GM10847 (cell line): Measurements from ENCODE around the gene SLC37A1.
A peak's percentile ranks its signal among the peaks of the same experiment; 100 is the strongest.

ENCODE experiments used
- POLR2A ChIP-seq: IDR thresholded peaks from 2 replicates; pipeline ENCODE4 v1.6.1; 2011; ENCODE audit not compliant: insufficient read length; ENCODE audit errors: extremely low read depth

Gene SLC37A1

DNA sequence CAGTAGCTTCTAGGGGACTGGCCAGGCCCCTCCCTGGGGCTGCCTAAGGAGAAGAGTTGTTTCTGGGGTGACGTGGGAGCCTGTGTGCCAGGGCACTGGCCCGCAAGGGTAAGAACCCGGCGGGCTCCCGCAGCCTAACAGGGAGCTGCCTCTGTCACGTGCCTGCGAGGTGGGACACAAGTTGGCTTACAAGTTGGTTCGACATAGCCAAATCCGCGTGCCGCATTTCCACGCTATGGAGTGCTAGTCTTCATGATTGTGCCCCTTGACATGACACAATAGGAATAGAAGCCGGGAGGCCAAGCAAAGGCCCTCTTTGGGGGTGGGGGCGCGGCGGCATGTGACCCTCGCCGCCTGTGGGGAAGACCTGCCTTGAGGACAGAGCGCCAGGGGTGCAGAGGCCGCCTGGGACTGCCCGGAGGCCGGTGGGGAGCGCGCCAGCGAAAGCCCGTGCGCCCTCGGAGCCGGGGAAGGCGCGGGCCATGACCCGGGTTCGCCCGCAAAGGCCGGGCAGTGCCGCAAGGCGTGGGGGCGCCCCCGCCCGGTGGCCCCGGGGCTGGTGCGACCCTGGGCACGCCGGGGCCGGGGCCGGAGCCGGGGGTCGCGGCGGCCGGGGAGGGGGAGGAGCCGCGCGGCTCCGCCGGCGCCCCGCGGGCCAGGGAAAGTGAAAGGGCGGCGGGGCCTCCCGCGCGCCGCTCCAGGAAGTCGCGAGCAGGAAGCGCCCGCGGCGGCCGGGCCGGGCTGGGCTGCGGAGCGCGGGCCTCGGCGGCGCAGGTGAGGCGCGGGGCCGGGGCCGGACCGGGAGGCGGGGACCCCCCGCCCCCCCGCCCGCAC is at the start of gene SLC37A1:
Gene SLC37A1 (plus strand): TSS at position 702 of the 834 bp plus-strand sequence. CDS start 4,603 bp downstream, outside the sequence.
- TF ChIP-seq POLR2A: peak; percentile 32

- TF ChIP-seq POLR2A: no peak
Observed at GRCh38 chr21:42463861-42464515, 49.7 kb upstream of the SLC37A1 start.

DNA sequence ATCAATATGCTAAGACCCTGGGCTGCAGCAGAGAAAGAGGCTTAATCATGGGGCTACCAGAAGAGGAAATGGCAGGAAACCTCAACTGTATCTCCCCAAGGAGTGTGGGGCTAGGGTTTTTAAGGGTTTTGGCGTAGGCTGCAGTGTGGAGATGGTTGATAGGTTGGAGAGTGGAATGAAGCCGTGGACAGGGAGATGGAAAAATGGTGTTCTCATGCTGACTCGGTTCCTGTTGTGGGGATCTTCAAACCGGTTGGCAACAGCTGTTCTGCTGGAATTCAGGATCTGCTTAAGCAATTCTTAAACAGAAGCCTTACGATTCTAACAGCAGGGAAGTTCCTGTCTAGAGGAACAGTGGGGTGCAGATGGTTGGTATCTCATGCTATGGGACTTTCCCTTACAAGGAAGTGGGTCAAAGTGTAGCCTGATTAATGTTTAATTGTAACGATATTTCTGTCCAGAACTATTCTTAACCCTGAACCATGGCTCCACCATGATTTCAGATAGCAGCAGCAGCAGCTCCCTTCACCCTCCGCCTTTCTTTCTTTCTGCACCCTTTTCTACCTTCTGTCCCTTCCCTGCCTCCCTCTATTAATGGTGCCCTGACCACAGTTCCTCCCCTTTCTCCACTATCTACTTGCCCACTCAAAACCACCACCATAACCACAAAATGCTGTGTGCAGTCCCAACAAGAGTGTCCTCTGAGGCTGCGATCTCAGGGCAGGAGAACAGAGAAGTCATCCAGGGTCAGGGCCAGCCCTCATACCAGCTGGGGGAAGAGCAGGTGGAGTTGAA is 48.4 kb upstream of the SLC37A1 start:
- TF ChIP-seq POLR2A: no peak

- TF ChIP-seq POLR2A: no peak
Observed at GRCh38 chr21:42465803-42466127, 47.9 kb upstream of the SLC37A1 start.

GRCh38 chr21:42466700-42467099 is 47.0 kb upstream of the SLC37A1 start:
- no peak for TF ChIP-seq POLR2A

- no peak for TF ChIP-seq POLR2A
Observed at GRCh38 chr21:42467140-42467983, 46.3 kb upstream of the SLC37A1 start.

- TF ChIP-seq POLR2A: no peak
Observed at GRCh38 chr21:42468491-42469131, 45.0 kb upstream of the SLC37A1 start.

DNA sequence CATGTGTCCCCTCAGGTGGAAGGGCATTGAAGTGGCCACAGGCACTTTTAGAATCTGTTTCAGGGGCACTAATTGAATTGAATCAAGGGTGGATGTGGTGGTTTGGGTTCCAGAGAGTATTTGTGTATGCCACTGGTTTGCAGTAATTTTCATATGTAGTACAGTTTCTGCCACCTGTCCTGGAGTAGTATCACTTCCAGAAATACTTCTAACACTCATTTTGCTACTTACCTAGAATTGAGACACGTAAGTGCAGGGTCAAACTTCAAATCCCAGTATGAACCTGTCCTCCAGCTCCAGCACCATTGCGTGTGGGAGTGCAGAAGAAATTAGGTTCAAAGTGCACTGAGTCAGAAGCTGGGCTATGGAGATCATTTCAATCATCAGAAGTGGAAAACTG is 44.4 kb upstream of the SLC37A1 start:
- no peak for TF ChIP-seq POLR2A

GRCh38 chr21:42471206-42471605 is 42.4 kb upstream of the SLC37A1 start:
- TF ChIP-seq POLR2A: no peak

DNA sequence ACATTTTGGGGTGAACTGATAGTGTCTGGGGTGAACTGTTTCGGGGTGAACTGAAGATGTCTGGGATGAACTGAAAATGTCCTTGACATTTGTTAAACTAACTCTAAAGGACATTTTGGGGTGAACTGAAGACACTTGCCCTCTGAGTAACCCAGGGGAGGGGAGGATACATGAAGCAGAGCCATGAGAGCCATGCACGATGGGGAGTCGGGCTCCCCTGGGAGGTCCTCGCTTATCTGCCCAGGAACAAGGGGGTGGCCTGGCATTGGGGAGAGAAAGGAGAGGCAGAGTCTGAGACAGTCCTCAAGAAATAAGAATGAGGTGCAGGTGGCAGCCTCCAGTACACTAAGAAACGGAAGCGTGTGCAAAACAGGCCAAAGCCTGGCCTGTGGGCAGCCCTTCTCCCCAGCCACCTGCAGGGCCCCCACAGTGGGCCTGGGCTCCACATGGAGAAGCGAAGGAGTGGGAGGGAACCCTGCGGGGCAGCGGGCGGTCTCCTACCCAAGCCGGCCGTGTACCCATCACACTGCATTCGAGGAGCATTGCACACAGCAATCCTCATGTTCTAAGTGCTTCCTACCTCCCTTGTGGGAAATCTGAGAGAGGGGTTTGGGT is 41.8 kb upstream of the SLC37A1 start:
- TF ChIP-seq POLR2A: no peak

DNA sequence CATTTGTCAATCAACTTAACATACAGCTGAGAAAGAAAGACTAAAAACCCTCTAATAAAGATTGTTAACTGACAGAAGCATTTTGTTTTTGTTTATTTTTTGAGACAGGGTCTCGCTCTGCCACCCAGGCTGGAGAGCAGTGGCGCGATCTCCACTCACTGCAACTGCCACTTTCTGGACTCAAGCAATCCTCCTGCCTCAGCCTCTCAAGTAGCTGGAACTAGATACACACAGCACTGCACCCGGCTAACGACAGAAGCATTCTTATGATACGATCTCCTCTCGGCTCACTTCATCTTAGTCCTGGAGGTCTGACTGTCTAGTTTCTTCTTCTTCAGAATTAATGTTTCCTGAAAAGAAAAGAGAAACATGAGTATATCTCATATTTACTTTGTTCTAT is 41.1 kb upstream of the SLC37A1 start:
- TF ChIP-seq POLR2A: no peak

GRCh38 chr21:42473498-42474042 is 40.1 kb upstream of the SLC37A1 start:
- no peak for TF ChIP-seq POLR2A

DNA sequence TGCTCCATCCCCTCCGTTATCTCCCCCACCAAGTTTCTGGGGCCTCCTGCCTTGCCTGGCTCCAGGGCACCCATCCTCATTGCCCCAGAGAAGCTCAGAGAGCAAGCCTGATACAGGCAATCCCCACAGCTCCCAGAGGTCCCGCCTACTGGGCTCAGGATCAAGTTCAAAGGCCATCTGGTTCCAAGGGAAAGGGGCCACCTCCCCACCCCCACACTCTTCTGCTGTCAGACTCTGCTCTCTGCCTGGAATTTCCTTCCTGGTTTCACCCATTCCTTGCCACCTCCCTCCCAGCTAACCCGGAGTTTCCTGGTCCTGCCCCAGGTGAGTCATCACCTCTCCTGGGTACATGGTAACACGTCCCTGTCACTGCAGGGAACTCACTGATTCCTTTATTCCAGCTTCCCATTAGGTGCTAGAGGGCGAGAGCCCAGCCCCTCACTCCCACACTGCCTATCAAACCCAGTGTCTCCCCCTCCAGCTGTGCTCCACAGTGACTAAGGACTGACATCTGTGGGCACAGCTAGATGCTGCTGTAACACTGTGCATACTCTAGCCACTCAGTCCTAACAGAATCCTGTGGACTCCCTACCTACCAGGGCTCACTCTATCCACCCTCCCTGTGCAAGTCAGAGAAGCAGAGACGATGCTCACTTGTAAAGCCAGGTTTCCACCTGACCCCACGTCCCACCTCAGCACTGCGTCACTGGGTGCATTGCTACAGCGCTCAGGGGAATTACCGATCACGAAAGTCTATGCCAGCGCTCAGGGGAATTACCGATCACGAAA is 39.4 kb upstream of the SLC37A1 start:
- TF ChIP-seq POLR2A: no peak
